Stomach smooth muscle (tissue), 2 donors: ENCODE data around the gene HMGN2.

Experiments
- H3K27ac ChIP-seq: one replicate; pipeline ENCODE4 v1.7.0; 2013; ENCODE audit warnings: mild to moderate bottlenecking, low read length, inconsistent platforms
- H3K27me3 ChIP-seq, 2 donors: one replicate each; pipeline ENCODE4 v1.7.0; 2013; ENCODE audit warnings: low read length in 2 of 2; ENCODE audit not compliant: insufficient read depth in 2 of 2, control insufficient read depth in 1 of 2
- H3K36me3 ChIP-seq, 2 donors: one replicate each; pipeline ENCODE4 v1.7.0; 2013; ENCODE audit warnings: low read length in 2 of 2; ENCODE audit not compliant: control insufficient read depth in 2 of 2, insufficient read depth in 2 of 2
- H3K4me1 ChIP-seq: one replicate; pipeline ENCODE4 v1.7.0; 2013; ENCODE audit warnings: low read length; ENCODE audit not compliant: control insufficient read depth, insufficient read depth
- H3K4me3 ChIP-seq, 2 donors: one replicate each; pipeline ENCODE4 v1.7.0; 2013; ENCODE audit warnings: low read length in 2 of 2
- H3K9ac ChIP-seq, 2 donors: one replicate each; pipeline ENCODE4 v1.7.0; 2013; ENCODE audit warnings: low read length in 2 of 2, mild to moderate bottlenecking in 1 of 2
- H3K9me3 ChIP-seq, 2 donors: one replicate each; pipeline ENCODE4 v1.7.0; 2013; ENCODE audit warnings: low read length in 2 of 2; ENCODE audit not compliant: control insufficient read depth in 2 of 2
- donor health status: healthy.
- donor health status: Pancreatic carcinoma.

The HMGN2 gene

GRCh38 chr1:26477446-26478152 is 5.4 kb downstream of the HMGN2 start:
- H3K9me3 ChIP-seq, result no peaks in the 10 kb centered on the region
- no peak overlapping the region for H3K4me3 ChIP-seq
- H3K9ac ChIP-seq, result no peak overlapping the region
- peaks cover 25 to 31% of the 10 kb centered on the region in 2 donors for H3K36me3 ChIP-seq
- no peaks in the 10 kb centered on the region for H3K27me3 ChIP-seq
- no peak overlapping the region for H3K27ac ChIP-seq
- peaks cover 12% of the 10 kb centered on the region for H3K4me1 ChIP-seq

- Histone ChIP-seq H3K27ac (no peak overlapping the region), H3K4me1 (peaks cover 12% of the 10 kb centered on the region), H3K4me3 (no peak overlapping the region), H3K9me3 (no peaks in the 10 kb centered on the region), H3K27me3 (no peaks in the 10 kb centered on the region), H3K9ac (no peak overlapping the region), H3K36me3 (peaks cover 25 to 31% of the 10 kb centered on the region in 2 donors)
Measured at GRCh38 chr1:26478159-26478558, 5.9 kb downstream of the HMGN2 start.

DNA sequence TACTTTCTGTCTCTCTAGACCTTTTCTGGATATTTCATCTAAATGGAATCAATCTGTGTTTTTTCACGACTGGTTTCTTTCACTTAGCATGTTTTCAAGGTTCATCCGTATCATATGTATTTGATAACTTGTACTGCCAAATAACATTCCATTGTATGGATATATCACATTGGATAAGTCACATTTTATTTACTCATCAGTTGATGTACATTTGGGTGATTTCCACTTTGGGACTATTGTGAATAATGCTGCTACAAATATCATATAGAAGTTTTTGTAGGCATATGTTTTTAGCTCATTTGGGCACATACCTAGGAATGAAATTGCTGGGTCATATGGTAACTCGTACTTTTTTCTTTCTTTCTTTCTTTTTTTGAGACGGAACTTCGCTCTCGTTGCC is 6.7 kb downstream of the HMGN2 start:
- no peaks in the 10 kb centered on the region for H3K9me3 ChIP-seq
- H3K36me3 ChIP-seq, result peaks cover 24 to 26% of the 10 kb centered on the region in 2 donors
- no peak overlapping the region for H3K9ac ChIP-seq
- no peak overlapping the region for H3K27ac ChIP-seq
- H3K4me3 ChIP-seq, result no peak overlapping the region
- no peaks in the 10 kb centered on the region for H3K27me3 ChIP-seq
- H3K4me1 ChIP-seq, result peaks cover 4% of the 10 kb centered on the region

DNA sequence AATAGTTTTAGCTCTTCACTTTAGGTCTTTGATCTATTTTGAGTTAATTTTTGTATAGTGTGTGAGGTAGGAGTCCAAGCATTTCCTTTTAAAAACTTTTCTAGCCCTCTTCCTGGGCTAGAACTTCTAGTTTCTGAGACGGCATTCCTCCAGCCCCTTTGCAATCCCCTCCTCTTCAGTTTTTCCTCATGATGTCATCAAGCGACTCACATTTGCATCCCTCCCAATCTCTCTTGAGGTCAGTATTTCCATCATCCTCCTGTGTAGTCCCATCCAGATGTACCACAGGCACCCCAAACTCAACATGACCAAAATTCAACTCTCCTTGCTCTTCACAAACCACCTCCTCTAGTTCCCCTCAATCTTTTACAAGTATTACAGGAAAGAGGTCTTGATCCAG is 10.7 kb downstream of the HMGN2 start:
- no peaks in the 10 kb centered on the region for H3K4me1 ChIP-seq
- H3K36me3 ChIP-seq, result peaks cover 0 to 3% of the 10 kb centered on the region in 2 donors
- H3K27me3 ChIP-seq, result no peaks in the 10 kb centered on the region
- H3K27ac ChIP-seq, result no peak overlapping the region
- no peak overlapping the region for H3K4me3 ChIP-seq
- H3K9ac ChIP-seq, result no peak overlapping the region
- no peaks in the 10 kb centered on the region for H3K9me3 ChIP-seq

GRCh38 chr1:26483980-26484379 is 11.7 kb downstream of the HMGN2 start:
- H3K9ac ChIP-seq, result no peak overlapping the region
- H3K36me3 ChIP-seq, result peaks cover 0 to 3% of the 10 kb centered on the region in 2 donors
- H3K27ac ChIP-seq, result no peak overlapping the region
- no peaks in the 10 kb centered on the region for H3K27me3 ChIP-seq
- no peaks in the 10 kb centered on the region for H3K4me1 ChIP-seq
- H3K4me3 ChIP-seq, result no peak overlapping the region
- H3K9me3 ChIP-seq, result no peaks in the 10 kb centered on the region

DNA sequence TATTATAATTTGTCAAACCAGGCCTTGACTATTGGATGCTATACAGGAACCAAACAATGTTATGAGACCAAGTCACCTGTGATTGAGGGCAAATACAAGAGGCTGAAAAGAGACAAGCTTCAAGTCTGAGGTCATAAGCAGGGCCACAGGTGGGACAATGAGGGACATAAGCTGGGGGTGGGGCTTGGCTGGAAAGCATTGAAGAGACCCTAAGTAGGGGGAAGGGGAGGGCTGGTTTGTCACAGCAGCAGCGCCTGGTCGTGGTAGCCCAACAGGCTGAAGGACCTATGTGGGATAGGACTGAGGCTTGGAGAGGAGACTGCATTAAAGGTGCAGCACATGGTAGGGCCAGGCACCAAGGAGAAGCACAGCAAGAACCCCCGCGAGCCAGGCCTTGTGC is 17.9 kb downstream of the HMGN2 start:
- Histone ChIP-seq H3K4me3 (no peak overlapping the region), H3K36me3 (no peaks in the 10 kb centered on the region), H3K4me1 (no peaks in the 10 kb centered on the region), H3K27ac (no peak overlapping the region), H3K27me3 (no peaks in the 10 kb centered on the region), H3K9me3 (no peaks in the 10 kb centered on the region), H3K9ac (no peak overlapping the region)

DNA sequence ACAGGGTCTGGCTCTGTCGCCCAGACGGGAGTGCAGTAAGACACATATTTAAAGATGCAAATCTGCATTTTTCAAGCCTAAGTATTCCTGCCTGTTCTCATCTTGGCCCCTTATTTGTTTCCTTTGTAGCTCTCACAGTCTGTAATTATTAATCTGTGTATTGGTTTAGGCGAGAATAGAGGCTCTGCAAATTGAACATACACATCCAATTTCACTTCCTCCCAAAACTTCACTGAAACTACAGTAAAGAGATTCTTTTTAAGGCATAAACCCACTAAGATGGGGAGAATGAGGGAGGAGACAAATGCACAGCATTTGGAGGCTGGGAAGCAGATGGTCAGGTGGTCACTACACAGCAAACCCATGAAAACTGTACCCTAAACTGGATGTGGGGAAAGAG is 21.0 kb downstream of the HMGN2 start:
- H3K4me3 ChIP-seq, result no peak overlapping the region
- H3K9me3 ChIP-seq, result no peaks in the 10 kb centered on the region

GRCh38 chr1:26493938-26494337 is 21.7 kb downstream of the HMGN2 start:
- Histone ChIP-seq H3K27me3 (no peaks in the 10 kb centered on the region), H3K4me3 (no peak overlapping the region), H3K27ac (no peak overlapping the region), H3K36me3 (no peaks in the 10 kb centered on the region), H3K4me1 (no peaks in the 10 kb centered on the region), H3K9ac (no peak overlapping the region), H3K9me3 (no peaks in the 10 kb centered on the region)

More for the DNA sequence above, 21.0 kb downstream of the HMGN2 start:
- H3K9ac ChIP-seq, result no peak overlapping the region
- H3K27me3 ChIP-seq, result no peaks in the 10 kb centered on the region
- no peak overlapping the region for H3K27ac ChIP-seq
- H3K4me1 ChIP-seq, result no peaks in the 10 kb centered on the region
- no peaks in the 10 kb centered on the region for H3K36me3 ChIP-seq

DNA sequence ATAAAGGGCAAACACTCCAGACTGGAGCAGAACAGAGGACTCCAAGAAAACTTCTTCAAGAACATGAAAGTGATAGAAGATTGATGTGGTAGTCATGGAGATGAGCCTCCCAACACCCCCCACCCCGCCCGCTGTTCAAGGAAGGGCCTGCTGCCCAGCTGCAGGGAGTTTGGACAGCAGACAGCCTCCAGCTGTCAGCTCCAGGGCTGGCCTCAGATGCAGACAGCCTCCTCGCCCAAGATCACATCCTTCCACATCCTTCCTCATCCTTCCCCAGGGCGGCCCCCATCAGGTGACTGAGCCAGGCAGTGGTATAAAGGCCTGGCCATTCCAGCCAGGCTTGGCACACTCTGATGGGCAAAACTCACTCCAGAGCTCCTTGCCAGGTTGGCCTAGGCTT is 24.6 kb downstream of the HMGN2 start:
- Histone ChIP-seq H3K36me3 (no peaks in the 10 kb centered on the region), H3K9ac (no peak overlapping the region), H3K4me1 (peaks cover 14% of the 10 kb centered on the region), H3K4me3 (no peak overlapping the region), H3K9me3 (no peaks in the 10 kb centered on the region), H3K27ac (no peak overlapping the region), H3K27me3 (no peaks in the 10 kb centered on the region)

- Histone ChIP-seq H3K9me3 (no peaks in the 10 kb centered on the region), H3K27ac (no peak overlapping the region), H3K4me1 (peaks cover 14% of the 10 kb centered on the region), H3K4me3 (no peak overlapping the region), H3K27me3 (no peaks in the 10 kb centered on the region), H3K9ac (no peak overlapping the region), H3K36me3 (no peaks in the 10 kb centered on the region)
Measured at GRCh38 chr1:26498894-26499293, 26.7 kb downstream of the HMGN2 start.

DNA sequence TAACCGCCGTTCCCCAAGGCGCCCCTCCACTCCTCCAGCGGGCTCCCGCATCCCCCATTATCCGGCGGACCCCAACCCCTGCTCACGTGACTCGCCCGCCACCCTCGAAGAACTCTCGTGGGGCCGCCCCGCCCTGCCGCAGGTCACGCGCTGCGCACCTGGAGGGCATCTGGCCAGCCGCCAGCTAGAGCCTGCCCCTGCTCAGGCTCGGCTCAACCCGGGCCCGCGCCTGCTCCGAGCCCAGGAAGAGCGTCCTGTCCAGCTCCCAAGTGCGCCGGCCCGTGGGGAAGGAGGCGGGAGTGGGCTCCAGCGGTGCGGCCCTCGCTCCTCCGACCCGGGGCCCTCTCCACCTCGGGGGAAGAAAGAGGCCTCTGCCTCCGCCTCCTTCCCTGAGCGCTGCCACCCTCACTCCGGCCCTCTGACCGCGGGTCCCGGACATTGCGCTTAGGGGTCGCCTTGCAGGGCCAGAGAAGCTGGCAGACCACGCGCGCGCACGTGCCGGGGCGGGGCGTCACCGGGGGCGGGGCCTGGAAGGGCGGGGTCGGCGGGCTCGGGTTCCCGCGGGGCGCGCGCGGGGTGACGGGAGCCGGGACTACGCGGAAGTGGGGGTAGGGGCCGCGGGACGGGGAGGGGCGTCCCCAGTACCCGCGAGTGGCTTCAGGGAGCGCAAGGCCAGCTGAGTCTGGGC is 28.4 kb downstream of the HMGN2 start:
- Histone ChIP-seq H3K9me3 (no peaks in the 10 kb centered on the region), H3K4me1 (peaks cover 14% of the 10 kb centered on the region)

More for the DNA sequence above, 28.4 kb downstream of the HMGN2 start:
- Histone ChIP-seq H3K4me3 (peak overlapping the region; percentile 79 to 80), H3K9ac (peak overlapping the region; percentile 75 to 82), H3K27ac (peak overlapping the region; percentile 55), H3K36me3 (no peaks in the 10 kb centered on the region), H3K27me3 (no peaks in the 10 kb centered on the region)
